ENCODE measurements around the gene ZSWIM8.
"Not testable (repeated sequence)": the region's sequence is repeated elsewhere in the genome, so short reads cannot be mapped to it uniquely, and the experiment has no call there.

ZSWIM8 gene

GRCh38 chr10:73816917-73817729, 31.7 kb downstream of the ZSWIM8 start:
- WGBS, result 93% methylated on average over 10 of the region's 10 CpGs
- Histone ChIP-seq H3K9me3 (ENCODE audit: insufficient read depth, low read depth, low read length) (no peaks in the 10 kb centered on the region), H3K9ac (ENCODE audit: low read depth, low read length) (no peak overlapping the region), H3K36me3 (ENCODE audit: insufficient read depth, low read length) (peaks cover 51% of the 10 kb centered on the region), H3K4me3 (ENCODE audit: low read length) (no peak overlapping the region), H3K27ac (ENCODE audit: low read depth, low read length) (no peak overlapping the region), H3K27me3 (ENCODE audit: insufficient read depth, low read length) (no peaks in the 10 kb centered on the region), H3K4me1 (ENCODE audit: insufficient read depth, low read length) (peaks cover 4% of the 10 kb centered on the region; the same call in 1 of the 2 replicates)

- no peaks in the 10 kb centered on the region for H3K27me3 ChIP-seq (ENCODE audit: insufficient read depth, low read length)
- no peaks in the 10 kb centered on the region for H3K4me1 ChIP-seq (ENCODE audit: insufficient read depth, low read length)
- H3K9ac ChIP-seq (ENCODE audit: low read depth, low read length), result no peak overlapping the region
- H3K4me3 ChIP-seq (ENCODE audit: low read length), result no peak overlapping the region
- H3K9me3 ChIP-seq (ENCODE audit: insufficient read depth, low read depth, low read length), result no peaks in the 10 kb centered on the region
- 92% methylated on average over 5 of the region's 5 CpGs for WGBS
- H3K36me3 ChIP-seq (ENCODE audit: insufficient read depth, low read length), result peaks cover 53% of the 10 kb centered on the region
- H3K27ac ChIP-seq (ENCODE audit: low read depth, low read length), result no peak overlapping the region
Observed at GRCh38 chr10:73817826-73818225, 32.4 kb downstream of the ZSWIM8 start.

- H3K27ac ChIP-seq (ENCODE audit: low read depth, low read length), result no peak overlapping the region
- H3K9me3 ChIP-seq (ENCODE audit: insufficient read depth, low read depth, low read length), result no peaks in the 10 kb centered on the region
- H3K27me3 ChIP-seq (ENCODE audit: insufficient read depth, low read length), result no peaks in the 10 kb centered on the region
- WGBS, result 92% methylated on average over 10 of the region's 10 CpGs
- no peak overlapping the region for H3K4me3 ChIP-seq (ENCODE audit: low read length)
- H3K36me3 ChIP-seq (ENCODE audit: insufficient read depth, low read length), result peaks cover 50% of the 10 kb centered on the region
- H3K4me1 ChIP-seq (ENCODE audit: insufficient read depth, low read length), result no peaks in the 10 kb centered on the region
- no peak overlapping the region for H3K9ac ChIP-seq (ENCODE audit: low read depth, low read length)
Observed at GRCh38 chr10:73818402-73818801, 33.0 kb downstream of the ZSWIM8 start.

- WGBS, result 95% methylated on average over 5 of the region's 5 CpGs
- no peaks in the 10 kb centered on the region for H3K9me3 ChIP-seq (ENCODE audit: insufficient read depth, low read depth, low read length)
- H3K36me3 ChIP-seq (ENCODE audit: insufficient read depth, low read length), result peaks cover 51% of the 10 kb centered on the region
- no peaks in the 10 kb centered on the region for H3K4me1 ChIP-seq (ENCODE audit: insufficient read depth, low read length)
- no peak overlapping the region for H3K9ac ChIP-seq (ENCODE audit: low read depth, low read length)
- no peak overlapping the region for H3K27ac ChIP-seq (ENCODE audit: low read depth, low read length)
- H3K4me3 ChIP-seq (ENCODE audit: low read length), result no peak overlapping the region
- no peaks in the 10 kb centered on the region for H3K27me3 ChIP-seq (ENCODE audit: insufficient read depth, low read length)
Observed at GRCh38 chr10:73819081-73819480, 33.7 kb downstream of the ZSWIM8 start.

- H3K27ac ChIP-seq (ENCODE audit: low read depth, low read length), result no peak overlapping the region
- no peaks in the 10 kb centered on the region for H3K4me1 ChIP-seq (ENCODE audit: insufficient read depth, low read length)
- WGBS, result 95% methylated on average over 20 of the region's 20 CpGs
- no peak overlapping the region for H3K9ac ChIP-seq (ENCODE audit: low read depth, low read length)
- H3K27me3 ChIP-seq (ENCODE audit: insufficient read depth, low read length), result no peaks in the 10 kb centered on the region
- H3K4me3 ChIP-seq (ENCODE audit: low read length), result no peak overlapping the region
- no peaks in the 10 kb centered on the region for H3K9me3 ChIP-seq (ENCODE audit: insufficient read depth, low read depth, low read length)
- peaks cover 49% of the 10 kb centered on the region for H3K36me3 ChIP-seq (ENCODE audit: insufficient read depth, low read length)
Observed at GRCh38 chr10:73819513-73820093, 34.2 kb downstream of the ZSWIM8 start.

- no peaks in the 10 kb centered on the region for H3K27me3 ChIP-seq (ENCODE audit: insufficient read depth, low read length)
- no peaks in the 10 kb centered on the region for H3K9me3 ChIP-seq (ENCODE audit: insufficient read depth, low read depth, low read length)
- WGBS, result 89% methylated on average over 6 of the region's 7 CpGs
- no peaks in the 10 kb centered on the region for H3K4me1 ChIP-seq (ENCODE audit: insufficient read depth, low read length)
- H3K36me3 ChIP-seq (ENCODE audit: insufficient read depth, low read length), result peaks cover 29% of the 10 kb centered on the region
- no peak overlapping the region for H3K27ac ChIP-seq (ENCODE audit: low read depth, low read length)
- no peak overlapping the region for H3K9ac ChIP-seq (ENCODE audit: low read depth, low read length)
- H3K4me3 ChIP-seq (ENCODE audit: low read length), result no peak overlapping the region
Observed at GRCh38 chr10:73823391-73823790, 38.0 kb downstream of the ZSWIM8 start.

GRCh38 chr10:73824146-73824725, 38.8 kb downstream of the ZSWIM8 start:
- no peaks in the 10 kb centered on the region for H3K9me3 ChIP-seq (ENCODE audit: insufficient read depth, low read depth, low read length)
- H3K9ac ChIP-seq (ENCODE audit: low read depth, low read length), result no peak overlapping the region
- no peak overlapping the region for H3K4me3 ChIP-seq (ENCODE audit: low read length)
- peaks cover 29% of the 10 kb centered on the region for H3K36me3 ChIP-seq (ENCODE audit: insufficient read depth, low read length)
- no peaks in the 10 kb centered on the region for H3K27me3 ChIP-seq (ENCODE audit: insufficient read depth, low read length)
- no peaks in the 10 kb centered on the region for H3K4me1 ChIP-seq (ENCODE audit: insufficient read depth, low read length)
- 92% methylated on average over 14 of the region's 14 CpGs for WGBS
- no peak overlapping the region for H3K27ac ChIP-seq (ENCODE audit: low read depth, low read length)

- no peak overlapping the region for H3K4me3 ChIP-seq (ENCODE audit: low read length)
- no peaks in the 10 kb centered on the region for H3K27me3 ChIP-seq (ENCODE audit: insufficient read depth, low read length)
- no peaks in the 10 kb centered on the region for H3K9me3 ChIP-seq (ENCODE audit: insufficient read depth, low read depth, low read length)
- 95% methylated on average over 19 of the region's 19 CpGs for WGBS
- no peak overlapping the region for H3K27ac ChIP-seq (ENCODE audit: low read depth, low read length)
- no peaks in the 10 kb centered on the region for H3K4me1 ChIP-seq (ENCODE audit: insufficient read depth, low read length)
- H3K36me3 ChIP-seq (ENCODE audit: insufficient read depth, low read length), result peaks cover 25% of the 10 kb centered on the region
- no peak overlapping the region for H3K9ac ChIP-seq (ENCODE audit: low read depth, low read length)
Observed at GRCh38 chr10:73827346-73828089, 42.1 kb downstream of the ZSWIM8 start.

GRCh38 chr10:73828161-73828560, 42.8 kb downstream of the ZSWIM8 start:
- Histone ChIP-seq H3K9me3 (ENCODE audit: insufficient read depth, low read depth, low read length) (no peaks in the 10 kb centered on the region), H3K4me1 (ENCODE audit: insufficient read depth, low read length) (no peaks in the 10 kb centered on the region), H3K27me3 (ENCODE audit: insufficient read depth, low read length) (no peaks in the 10 kb centered on the region), H3K27ac (ENCODE audit: low read depth, low read length) (no peak overlapping the region), H3K9ac (ENCODE audit: low read depth, low read length) (no peak overlapping the region), H3K36me3 (ENCODE audit: insufficient read depth, low read length) (peaks cover 25% of the 10 kb centered on the region), H3K4me3 (ENCODE audit: low read length) (no peak overlapping the region)
- 95% methylated on average over 6 of the region's 6 CpGs for WGBS

GRCh38 chr10:73829090-73829489, 43.7 kb downstream of the ZSWIM8 start:
- H3K9me3 ChIP-seq (ENCODE audit: insufficient read depth, low read depth, low read length); H3K27ac ChIP-seq (ENCODE audit: low read depth, low read length); H3K4me3 ChIP-seq (ENCODE audit: low read length); H3K4me1 ChIP-seq (ENCODE audit: insufficient read depth, low read length); H3K27me3 ChIP-seq (ENCODE audit: insufficient read depth, low read length); H3K9ac ChIP-seq (ENCODE audit: low read depth, low read length): not testable (repeated sequence)
- WGBS, result 96% methylated on average over 6 of the region's 7 CpGs
- H3K36me3 ChIP-seq (ENCODE audit: insufficient read depth, low read length), result peaks cover 16% of the 10 kb centered on the region

GRCh38 chr10:73836427-73836980, 51.1 kb downstream of the ZSWIM8 start:
- Histone ChIP-seq H3K4me1 (ENCODE audit: insufficient read depth, low read length) (no peaks in the 10 kb centered on the region), H3K27me3 (ENCODE audit: insufficient read depth, low read length) (no peaks in the 10 kb centered on the region), H3K9ac (ENCODE audit: low read depth, low read length) (no peak overlapping the region), H3K9me3 (ENCODE audit: insufficient read depth, low read depth, low read length) (no peaks in the 10 kb centered on the region), H3K36me3 (ENCODE audit: insufficient read depth, low read length) (peaks cover 46% of the 10 kb centered on the region), H3K27ac (ENCODE audit: low read depth, low read length) (no peak overlapping the region), H3K4me3 (ENCODE audit: low read length) (no peak overlapping the region)
- WGBS, result 92% methylated on average over 11 of the region's 11 CpGs

Data from HUES64 (cell line).